Ramos (cell line): ENCODE results near the gene TMEM178B.

Experiments
- in situ Hi-C: fragments of 300-500 bp; cut with MboI; formaldehyde crosslinking; loops from one replicate; pipeline ENCODE4 v1.14.3; 2022; ENCODE audit warnings: low sequenced_read_pairs; ENCODE audit not compliant: unreplicated experiment

TMEM178B gene

GRCh38 chr7:141210862-141211261, 137.0 kb downstream of the TMEM178B start:
- in situ Hi-C loops = no loop called here

GRCh38 chr7:141213226-141213625, 139.4 kb downstream of the TMEM178B start:
- in situ Hi-C loops = no loop called here

GRCh38 chr7:141217938-141218337, 144.1 kb downstream of the TMEM178B start:
- in situ Hi-C loops = no loop called here

GRCh38 chr7:141218941-141219340, 145.1 kb downstream of the TMEM178B start:
- in situ Hi-C loops = no loop called here

GRCh38 chr7:141220263-141220880, 146.5 kb downstream of the TMEM178B start:
- in situ Hi-C loops = no loop called here

- in situ Hi-C loops = no loop called here
Observed at GRCh38 chr7:141221007-141221612, 147.2 kb downstream of the TMEM178B start.

- in situ Hi-C loops = no loop called here
Observed at GRCh38 chr7:141225916-141226618, 152.2 kb downstream of the TMEM178B start.

- in situ Hi-C loops = no loop called here
Observed at GRCh38 chr7:141227454-141227853, 153.6 kb downstream of the TMEM178B start.

- in situ Hi-C loops = no loop called here
Observed at GRCh38 chr7:141228482-141228881, 154.6 kb downstream of the TMEM178B start.

- in situ Hi-C loops = no loop called here
Observed at GRCh38 chr7:141231018-141231792, 157.3 kb downstream of the TMEM178B start.

- in situ Hi-C loops = no loop called here
Observed at GRCh38 chr7:141232286-141233051, 158.6 kb downstream of the TMEM178B start.

GRCh38 chr7:141234335-141235105, 160.7 kb downstream of the TMEM178B start:
- in situ Hi-C loops = no loop called here

- in situ Hi-C loops = no loop called here
Observed at GRCh38 chr7:141235656-141236055, 161.8 kb downstream of the TMEM178B start.

GRCh38 chr7:141238596-141239243, 164.9 kb downstream of the TMEM178B start:
- in situ Hi-C loops = no loop called here

GRCh38 chr7:141239661-141240060, 165.8 kb downstream of the TMEM178B start:
- in situ Hi-C loops = no loop called here

GRCh38 chr7:141242568-141242967, 168.7 kb downstream of the TMEM178B start:
- in situ Hi-C loops = no loop called here

- in situ Hi-C loops = no loop called here
Observed at GRCh38 chr7:141243368-141243767, 169.5 kb downstream of the TMEM178B start.

- in situ Hi-C loops = no loop called here
Observed at GRCh38 chr7:141244435-141244834, 170.6 kb downstream of the TMEM178B start.

- in situ Hi-C loops = no loop called here
Observed at GRCh38 chr7:141246426-141246825, 172.6 kb downstream of the TMEM178B start.
